ENCODE results near the gene NACC1. TPM values are rescaled to one million over a fixed set of nuclear protein-coding genes. Genes with fewer than 3 reads are reported as not detected.

NACC1 gene
- total and polyA plus RNA-seq, 2 of the 13 experiments (the other 11 are each of a cell fraction or from before 2014, with no cell fraction given), result 31.8 to 42.3 TPM

DNA sequence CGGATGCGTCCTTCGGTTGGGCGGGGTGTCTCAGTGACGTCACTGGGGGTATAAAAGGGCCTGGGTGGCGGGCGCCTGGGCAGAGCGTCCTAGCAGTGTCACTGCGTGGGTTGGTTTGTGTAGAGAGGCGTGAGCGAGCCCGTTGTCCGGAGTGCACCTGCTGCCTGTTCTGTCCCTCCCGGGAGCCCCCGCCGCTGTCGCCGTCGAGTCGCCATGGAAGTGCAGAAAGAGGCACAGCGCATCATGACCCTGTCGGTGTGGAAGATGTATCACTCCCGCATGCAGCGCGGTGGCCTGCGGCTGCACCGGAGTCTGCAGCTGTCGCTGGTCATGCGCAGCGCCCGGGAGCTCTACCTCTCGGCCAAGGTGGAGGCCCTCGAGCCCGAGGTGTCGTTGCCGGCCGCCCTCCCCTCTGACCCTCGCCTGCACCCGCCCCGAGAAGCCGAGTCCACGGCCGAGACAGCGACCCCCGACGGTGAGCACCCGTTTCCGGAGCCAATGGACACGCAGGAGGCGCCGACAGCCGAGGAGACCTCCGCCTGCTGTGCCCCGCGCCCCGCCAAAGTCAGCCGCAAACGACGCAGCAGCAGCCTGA is 35.0 kb downstream of the NACC1 start (continued):
- TF ChIP-seq, protein P1, sequence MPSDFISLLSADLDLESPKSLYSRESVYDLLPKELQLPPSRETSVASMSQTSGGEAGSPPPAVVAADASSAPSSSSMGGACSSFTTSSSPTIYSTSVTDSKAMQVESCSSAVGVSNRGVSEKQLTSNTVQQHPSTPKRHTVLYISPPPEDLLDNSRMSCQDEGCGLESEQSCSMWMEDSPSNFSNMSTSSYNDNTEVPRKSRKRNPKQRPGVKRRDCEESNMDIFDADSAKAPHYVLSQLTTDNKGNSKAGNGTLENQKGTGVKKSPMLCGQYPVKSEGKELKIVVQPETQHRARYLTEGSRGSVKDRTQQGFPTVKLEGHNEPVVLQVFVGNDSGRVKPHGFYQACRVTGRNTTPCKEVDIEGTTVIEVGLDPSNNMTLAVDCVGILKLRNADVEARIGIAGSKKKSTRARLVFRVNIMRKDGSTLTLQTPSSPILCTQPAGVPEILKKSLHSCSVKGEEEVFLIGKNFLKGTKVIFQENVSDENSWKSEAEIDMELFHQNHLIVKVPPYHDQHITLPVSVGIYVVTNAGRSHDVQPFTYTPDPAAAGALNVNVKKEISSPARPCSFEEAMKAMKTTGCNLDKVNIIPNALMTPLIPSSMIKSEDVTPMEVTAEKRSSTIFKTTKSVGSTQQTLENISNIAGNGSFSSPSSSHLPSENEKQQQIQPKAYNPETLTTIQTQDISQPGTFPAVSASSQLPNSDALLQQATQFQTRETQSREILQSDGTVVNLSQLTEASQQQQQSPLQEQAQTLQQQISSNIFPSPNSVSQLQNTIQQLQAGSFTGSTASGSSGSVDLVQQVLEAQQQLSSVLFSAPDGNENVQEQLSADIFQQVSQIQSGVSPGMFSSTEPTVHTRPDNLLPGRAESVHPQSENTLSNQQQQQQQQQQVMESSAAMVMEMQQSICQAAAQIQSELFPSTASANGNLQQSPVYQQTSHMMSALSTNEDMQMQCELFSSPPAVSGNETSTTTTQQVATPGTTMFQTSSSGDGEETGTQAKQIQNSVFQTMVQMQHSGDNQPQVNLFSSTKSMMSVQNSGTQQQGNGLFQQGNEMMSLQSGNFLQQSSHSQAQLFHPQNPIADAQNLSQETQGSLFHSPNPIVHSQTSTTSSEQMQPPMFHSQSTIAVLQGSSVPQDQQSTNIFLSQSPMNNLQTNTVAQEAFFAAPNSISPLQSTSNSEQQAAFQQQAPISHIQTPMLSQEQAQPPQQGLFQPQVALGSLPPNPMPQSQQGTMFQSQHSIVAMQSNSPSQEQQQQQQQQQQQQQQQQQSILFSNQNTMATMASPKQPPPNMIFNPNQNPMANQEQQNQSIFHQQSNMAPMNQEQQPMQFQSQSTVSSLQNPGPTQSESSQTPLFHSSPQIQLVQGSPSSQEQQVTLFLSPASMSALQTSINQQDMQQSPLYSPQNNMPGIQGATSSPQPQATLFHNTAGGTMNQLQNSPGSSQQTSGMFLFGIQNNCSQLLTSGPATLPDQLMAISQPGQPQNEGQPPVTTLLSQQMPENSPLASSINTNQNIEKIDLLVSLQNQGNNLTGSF (CRISPR knock-in tag; IDR thresholded peaks at IDR 0.05), result 0 out of 2 replicates have a peak, but pooled peaks have one; percentile 70
- TF ChIP-seq TP53 (CRISPR knock-in tag; conservative IDR thresholded peaks at IDR 0.05), result peak; percentile 77; the same call in 1 of the 2 replicates
- TF ChIP-seq ZNF549 (CRISPR knock-in tag; IDR thresholded peaks at IDR 0.05), result no peak
- TF ChIP-seq ZNF570 (CRISPR knock-in tag; IDR thresholded peaks at IDR 0.05; ENCODE audit: borderline replicate concordance), result no peak
- peak; percentile 40; the same call in 1 of the 2 replicates for TF ChIP-seq BORCS8-MEF2B (CRISPR knock-in tag; IDR thresholded peaks at IDR 0.05)
- TF ChIP-seq SRSF1 (optimal IDR thresholded peaks at IDR 0.05; ENCODE audit: low read depth, low read length), result peak; percentile 95
- TF ChIP-seq, protein P2, sequence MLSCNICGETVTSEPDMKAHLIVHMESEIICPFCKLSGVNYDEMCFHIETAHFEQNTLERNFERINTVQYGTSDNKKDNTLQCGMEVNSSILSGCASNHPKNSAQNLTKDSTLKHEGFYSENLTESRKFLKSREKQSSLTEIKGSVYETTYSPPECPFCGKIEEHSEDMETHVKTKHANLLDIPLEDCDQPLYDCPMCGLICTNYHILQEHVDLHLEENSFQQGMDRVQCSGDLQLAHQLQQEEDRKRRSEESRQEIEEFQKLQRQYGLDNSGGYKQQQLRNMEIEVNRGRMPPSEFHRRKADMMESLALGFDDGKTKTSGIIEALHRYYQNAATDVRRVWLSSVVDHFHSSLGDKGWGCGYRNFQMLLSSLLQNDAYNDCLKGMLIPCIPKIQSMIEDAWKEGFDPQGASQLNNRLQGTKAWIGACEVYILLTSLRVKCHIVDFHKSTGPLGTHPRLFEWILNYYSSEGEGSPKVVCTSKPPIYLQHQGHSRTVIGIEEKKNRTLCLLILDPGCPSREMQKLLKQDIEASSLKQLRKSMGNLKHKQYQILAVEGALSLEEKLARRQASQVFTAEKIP (CRISPR knock-in tag; IDR thresholded peaks at IDR 0.05; ENCODE audit: borderline replicate concordance), result no peak
- TF ChIP-seq RFX1 (IDR thresholded peaks at IDR 0.05), result no peak
- TF ChIP-seq ELF3 (CRISPR knock-in tag; IDR thresholded peaks at IDR 0.05), result peak; percentile 57
- TF ChIP-seq, protein P3, sequence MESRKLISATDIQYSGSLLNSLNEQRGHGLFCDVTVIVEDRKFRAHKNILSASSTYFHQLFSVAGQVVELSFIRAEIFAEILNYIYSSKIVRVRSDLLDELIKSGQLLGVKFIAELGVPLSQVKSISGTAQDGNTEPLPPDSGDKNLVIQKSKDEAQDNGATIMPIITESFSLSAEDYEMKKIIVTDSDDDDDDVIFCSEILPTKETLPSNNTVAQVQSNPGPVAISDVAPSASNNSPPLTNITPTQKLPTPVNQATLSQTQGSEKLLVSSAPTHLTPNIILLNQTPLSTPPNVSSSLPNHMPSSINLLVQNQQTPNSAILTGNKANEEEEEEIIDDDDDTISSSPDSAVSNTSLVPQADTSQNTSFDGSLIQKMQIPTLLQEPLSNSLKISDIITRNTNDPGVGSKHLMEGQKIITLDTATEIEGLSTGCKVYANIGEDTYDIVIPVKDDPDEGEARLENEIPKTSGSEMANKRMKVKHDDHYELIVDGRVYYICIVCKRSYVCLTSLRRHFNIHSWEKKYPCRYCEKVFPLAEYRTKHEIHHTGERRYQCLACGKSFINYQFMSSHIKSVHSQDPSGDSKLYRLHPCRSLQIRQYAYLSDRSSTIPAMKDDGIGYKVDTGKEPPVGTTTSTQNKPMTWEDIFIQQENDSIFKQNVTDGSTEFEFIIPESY (CRISPR knock-in tag; IDR thresholded peaks at IDR 0.05), result peak; percentile 79
- 0 out of 2 replicates have a peak, but pooled peaks have one; percentile 18 for TF ChIP-seq NCOA2 (CRISPR knock-in tag; IDR thresholded peaks at IDR 0.05)
- peak; percentile 22; the same call in 1 of the 2 replicates for TF ChIP-seq RCOR2 (CRISPR knock-in tag; IDR thresholded peaks at IDR 0.05)
- TF ChIP-seq MED8 (CRISPR knock-in tag; IDR thresholded peaks at IDR 0.05; ENCODE audit: insufficient replicate concordance), result peak; percentile 19
- peak; percentile 72; the same call in 1 of the 2 replicates for TF ChIP-seq HOXA9 (CRISPR knock-in tag; IDR thresholded peaks at IDR 0.05; ENCODE audit: borderline replicate concordance)
- TF ChIP-seq ZNF331 (CRISPR knock-in tag; IDR thresholded peaks at IDR 0.05), result 0 out of 2 replicates have a peak, but pooled peaks have one; percentile 21
- TF ChIP-seq, protein P4, sequence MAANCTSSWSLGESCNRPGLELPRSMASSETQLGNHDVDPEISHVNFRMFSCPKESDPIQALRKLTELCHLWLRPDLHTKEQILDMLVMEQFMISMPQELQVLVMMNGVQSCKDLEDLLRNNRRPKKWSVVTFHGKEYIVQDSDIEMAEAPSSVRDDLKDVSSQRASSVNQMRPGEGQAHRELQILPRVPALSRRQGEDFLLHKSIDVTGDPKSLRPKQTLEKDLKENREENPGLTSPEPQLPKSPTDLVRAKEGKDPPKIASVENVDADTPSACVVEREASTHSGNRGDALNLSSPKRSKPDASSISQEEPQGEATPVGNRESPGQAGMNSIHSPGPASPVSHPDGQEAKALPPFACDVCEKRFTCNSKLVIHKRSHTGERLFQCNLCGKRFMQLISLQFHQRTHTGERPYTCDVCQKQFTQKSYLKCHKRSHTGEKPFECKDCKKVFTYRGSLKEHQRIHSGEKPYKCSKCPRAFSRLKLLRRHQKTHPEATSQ (CRISPR knock-in tag; IDR thresholded peaks at IDR 0.05; ENCODE audit: borderline replicate concordance), result peak; percentile 60; the same call in 1 of the 2 replicates
- no peak for TF ChIP-seq ASH2L (IDR thresholded peaks at IDR 0.05; ENCODE audit: insufficient read length, low read depth, low read length)
- peak; percentile 13; the same call in 1 of the 2 replicates for TF ChIP-seq SRY (CRISPR knock-in tag; IDR thresholded peaks at IDR 0.05)
- no peak for TF ChIP-seq ZNF180 (CRISPR knock-in tag; IDR thresholded peaks at IDR 0.05; ENCODE audit: borderline replicate concordance, low read depth)

All from HepG2 (cell line).